D341Med (cell line): ENCODE results near the gene BRD7.

Source experiments
- DNase-seq: peaks from one replicate; pipeline ENCODE4 v3.0.0; 2012; ENCODE audit warnings: low spot score

The BRD7 gene

DNA sequence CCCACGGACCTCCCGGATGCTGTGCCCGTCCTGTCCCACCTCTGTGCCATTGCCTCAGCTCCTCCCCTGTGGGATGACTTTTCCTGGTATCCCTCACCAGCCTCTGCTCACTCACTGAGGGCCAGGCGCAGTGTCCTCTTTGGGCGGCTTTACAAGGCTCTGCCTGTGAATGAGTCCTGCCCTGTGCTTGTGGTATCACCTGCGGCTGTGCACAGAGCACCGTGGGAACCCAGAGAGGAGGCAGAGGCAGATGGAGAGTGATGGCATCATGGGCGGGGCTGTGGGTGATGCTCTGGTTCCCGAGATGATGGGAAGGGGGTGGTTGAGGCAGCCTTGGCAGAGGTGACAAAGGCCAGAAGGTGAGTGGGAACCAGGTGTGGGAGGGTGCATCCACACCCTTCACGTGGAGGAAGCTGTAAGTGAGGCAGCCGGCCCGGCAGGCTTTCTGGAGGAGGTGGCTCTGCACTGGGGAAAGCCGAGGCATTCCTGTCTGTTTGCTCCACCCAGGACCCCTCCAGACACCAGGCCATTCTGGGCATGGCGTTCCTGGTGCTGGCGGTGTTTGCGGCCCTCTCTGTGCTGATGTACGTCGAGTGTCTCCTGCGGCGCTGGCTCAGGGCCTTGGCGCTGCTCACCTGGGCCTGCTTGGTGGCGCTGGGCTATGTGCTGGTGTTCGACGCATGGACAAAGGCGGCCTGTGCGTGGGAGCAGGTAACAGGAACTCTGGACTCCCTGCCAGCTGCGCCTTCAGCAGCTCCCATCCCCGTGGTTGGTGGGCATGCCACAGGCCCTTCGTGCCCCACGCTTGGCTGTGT is 78.6 kb downstream of the BRD7 start:
- DNase-seq, result no peak

DNA sequence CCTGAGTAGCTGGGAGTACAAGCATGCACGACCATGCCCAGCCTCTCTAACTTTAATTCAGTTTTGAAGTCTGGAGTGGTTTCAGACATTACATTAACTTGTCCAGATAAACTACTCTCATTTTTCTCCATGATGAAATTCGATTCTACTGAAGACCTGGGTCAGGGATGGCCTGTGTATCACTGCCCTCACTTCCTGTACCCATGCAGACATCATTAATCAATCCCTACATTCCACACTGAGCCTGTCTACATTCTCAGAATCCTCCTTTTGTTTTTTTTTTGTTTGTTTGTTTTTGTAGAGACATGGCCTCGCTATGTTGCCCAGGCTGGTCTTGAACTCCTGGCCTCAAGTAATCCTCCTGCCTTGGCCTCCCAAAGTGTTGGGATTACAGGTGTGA is 79.9 kb downstream of the BRD7 start:
- no peak for DNase-seq

DNA sequence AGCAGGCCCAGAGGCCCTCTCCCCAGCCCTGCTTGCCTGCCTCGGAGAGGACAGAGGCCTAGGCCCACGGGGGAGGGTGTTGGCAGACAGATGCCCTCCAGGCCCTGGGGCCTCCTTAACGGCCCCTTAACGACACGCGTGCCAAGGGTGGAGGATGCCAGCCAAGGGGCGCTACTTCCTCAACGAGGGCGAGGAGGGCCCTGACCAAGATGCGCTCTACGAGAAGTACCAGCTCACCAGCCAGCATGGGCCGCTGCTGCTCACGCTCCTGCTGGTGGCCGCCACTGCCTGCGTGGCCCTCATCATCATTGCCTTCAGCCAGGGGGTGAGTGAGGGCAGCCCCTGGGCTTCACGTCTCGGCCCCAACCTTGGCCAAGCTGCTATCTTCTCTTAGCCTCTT is 80.8 kb downstream of the BRD7 start:
- DNase-seq, result no peak

DNA sequence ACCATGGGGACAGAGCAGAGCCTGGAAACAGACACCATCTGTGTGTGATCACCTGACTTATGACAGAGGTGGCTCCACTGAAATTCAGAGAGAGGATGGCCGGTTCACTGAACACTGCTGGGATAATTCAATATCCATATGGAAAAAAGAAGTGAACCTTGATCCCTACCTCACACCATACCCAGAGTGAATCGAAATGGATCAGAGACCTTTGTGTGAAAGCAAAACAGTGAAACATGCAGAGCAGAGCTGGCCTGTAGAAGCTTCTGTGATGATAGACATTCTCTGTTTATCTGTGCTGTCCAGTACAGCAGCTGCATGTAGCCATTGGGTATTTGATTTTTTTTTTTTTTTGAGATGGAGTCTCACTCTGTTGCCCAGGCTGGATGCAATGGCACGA is 82.1 kb downstream of the BRD7 start:
- DNase-seq, result no peak

DNA sequence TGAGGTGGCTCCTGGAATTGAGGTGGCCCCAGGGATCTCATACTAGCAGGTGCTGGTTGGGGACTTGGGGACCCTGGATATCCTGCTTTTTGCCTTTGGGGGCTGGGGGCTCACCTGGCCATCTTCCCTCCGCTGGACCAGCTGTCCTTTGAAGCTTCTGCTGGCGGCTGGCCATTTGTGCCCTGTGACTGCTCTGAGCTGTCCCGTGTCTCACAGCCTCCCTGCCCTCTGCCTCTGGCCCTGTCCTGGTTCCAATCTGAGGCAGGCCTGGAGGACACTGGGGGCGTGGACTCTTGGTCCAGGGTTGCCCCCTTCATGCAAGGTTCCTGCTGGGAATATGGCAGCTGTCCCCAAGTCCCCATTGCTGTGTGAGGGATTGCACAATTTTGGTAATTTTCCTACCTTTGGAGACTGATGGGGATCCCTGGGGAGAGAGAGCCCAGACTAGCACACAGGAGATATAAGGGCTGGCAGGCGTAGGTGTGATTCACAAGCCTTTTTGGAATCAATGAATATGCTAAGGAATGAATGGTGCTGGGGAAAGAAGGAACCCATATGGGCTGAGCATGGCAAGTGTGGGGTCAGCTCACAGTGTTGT is 83.3 kb downstream of the BRD7 start:
- no peak for DNase-seq

DNA sequence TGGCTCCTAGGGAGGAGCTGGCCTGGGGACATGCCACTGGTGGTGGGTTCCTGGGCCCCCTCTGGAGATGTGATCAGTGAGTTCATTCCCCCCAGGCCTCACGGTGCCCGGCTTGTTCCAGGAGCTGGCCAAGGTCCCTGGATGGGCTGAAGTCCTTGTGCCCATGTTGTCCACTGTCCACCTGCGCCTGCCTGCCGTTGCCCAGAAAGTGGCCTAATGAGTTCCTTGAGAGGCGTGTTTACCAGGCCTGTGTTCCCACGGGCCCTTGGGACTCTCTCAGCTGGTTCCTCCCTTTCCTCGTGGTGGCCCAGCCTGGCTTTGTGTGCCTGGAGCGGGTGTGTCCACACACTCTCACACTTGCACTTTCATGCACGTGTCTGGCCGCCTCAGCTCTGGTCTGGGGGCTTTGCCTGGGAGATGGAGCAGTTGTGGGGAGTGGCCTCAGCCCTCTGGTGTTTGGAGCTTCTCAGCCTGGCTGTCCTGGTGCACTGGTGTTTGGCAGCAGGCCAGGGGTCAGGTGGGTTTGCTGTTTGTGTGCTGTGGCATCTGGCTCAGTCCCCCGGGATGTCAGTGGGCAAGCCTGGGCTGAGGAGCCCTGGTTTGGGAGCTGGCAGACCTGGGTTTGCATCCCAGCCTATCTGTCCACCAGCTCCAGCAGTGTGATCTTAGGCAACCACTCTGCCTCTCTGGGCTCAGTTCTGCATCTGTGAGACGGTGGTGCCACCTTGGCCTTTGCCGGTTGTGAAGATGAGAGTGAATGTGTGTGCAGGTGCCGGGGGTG is 84.5 kb downstream of the BRD7 start:
- no peak for DNase-seq

DNA sequence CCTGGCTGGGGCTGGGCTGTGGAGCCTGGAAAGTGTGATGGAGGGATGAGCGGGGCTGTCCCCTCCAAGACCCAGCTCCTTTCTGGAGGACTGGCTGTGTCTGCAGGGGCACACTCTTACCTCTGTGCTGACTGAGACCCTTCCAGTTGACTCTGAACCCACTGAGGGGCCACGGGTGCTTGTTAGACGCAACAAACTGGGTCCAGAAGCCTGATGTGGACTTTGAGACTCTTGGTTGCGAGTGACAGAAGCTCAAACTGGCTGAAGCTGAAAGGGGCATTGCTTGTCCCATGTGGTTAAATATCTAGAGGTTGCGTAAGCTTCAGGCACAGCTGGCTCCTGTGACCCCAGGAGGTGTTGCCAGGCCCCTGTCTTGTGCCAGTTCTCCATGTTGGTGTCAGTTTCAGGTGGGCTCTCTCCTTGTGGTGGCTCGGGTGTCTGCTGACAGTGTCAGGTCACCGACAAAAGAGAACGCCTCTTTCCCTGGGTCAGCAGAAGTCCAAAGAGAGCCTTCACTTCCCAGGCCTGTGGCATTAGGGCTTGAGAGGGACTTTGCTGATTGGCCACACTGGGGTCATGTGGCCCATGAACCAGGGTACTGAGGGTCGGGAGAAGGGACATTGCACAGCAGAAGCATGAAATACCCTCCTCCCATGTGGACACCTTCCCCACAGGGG is 85.7 kb downstream of the BRD7 start:
- DNase-seq, result no peak

DNA sequence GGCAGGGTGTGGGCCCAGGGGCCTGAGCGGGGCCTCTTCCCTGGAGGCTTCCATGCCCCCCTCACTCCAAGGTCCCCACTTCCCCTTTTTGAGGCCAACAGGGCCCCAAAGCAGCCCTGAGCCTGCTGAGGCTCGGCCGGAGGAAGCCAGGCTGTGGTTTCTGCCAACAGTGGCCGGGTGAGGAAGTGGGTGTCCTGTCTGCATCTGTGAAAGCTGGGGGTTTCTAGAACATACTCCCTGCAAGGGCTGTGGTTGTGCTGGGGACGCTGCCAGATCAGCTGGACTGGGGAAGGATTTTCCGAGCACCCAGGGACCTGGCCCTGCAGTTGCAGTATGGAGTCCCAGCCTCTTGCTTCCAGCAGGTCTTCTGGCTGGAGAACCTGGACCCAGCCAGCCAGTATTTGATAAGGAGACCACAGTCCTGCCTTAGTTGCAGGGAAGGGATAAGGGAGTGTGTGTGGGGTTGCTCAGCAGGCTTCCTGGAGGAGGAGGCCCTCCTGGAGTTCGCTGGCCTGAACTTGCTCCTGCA is 86.7 kb downstream of the BRD7 start:
- no peak for DNase-seq

DNA sequence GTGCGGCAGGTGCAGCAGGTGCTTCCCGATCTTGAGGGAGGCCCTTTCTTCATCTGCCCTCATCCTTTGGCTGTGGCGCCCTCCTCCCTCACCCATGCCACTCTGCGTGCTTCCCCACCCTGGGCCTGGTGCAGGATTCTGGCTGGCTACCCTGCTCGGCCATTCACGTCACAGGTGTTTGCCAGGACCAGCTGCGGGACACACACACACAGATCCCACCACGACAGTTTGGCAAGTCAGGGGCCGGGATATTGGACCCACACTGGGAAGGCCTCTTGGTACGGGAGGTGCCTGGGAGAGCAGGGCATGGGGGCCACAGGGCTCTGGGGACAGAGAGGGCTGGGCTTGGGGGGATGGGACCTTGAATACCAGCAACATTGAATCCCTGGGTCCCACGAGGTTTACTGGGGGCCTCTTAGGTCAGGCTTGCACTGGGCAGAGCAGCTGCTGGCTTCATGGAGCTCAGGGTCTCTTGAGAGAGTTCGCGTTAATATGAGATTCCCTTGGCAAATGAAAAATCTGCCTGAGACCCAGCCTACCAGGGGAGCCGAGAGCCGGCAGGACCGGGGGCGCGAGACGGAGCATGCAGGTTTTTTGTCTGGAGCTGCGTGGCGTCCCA is 87.3 kb downstream of the BRD7 start:
- DNase-seq, result no peak

DNA sequence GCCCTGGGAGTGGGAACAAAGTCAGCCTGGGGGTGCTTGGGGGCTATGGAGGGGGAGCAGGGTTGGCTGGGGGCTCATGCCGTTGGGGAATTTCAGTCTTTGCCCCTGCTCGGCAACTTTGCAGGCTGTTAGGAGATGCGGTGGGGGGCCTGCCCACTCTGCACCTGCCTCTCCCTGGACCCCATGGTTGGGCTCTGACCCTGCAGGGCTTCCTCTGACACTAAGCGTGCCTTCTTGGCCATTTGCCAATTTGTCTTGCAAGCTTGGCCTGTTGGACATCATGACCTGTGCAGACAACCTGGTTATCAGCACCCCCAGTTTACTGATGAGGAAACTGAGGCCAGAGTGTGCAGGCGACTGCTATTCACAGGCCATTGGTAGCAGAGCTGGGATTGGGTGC is 87.9 kb downstream of the BRD7 start:
- DNase-seq, result no peak

DNA sequence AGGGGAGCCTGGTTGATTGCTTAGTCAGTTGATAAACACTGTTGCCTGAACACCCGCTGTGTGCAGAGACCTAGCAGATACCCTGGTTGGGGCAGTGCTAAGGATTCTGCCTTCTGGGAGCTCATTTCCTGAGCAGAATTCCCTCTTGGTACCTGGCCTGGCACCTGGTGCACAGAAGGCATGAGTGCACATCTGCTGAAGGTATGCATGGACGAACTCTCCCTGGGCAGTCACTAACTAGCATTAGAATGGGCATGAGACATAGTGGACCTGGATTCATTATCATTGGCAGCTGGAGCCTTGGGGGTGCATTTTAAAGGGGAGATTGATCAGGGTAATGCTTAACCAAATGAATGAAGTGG is 89.3 kb downstream of the BRD7 start:
- no peak for DNase-seq

DNA sequence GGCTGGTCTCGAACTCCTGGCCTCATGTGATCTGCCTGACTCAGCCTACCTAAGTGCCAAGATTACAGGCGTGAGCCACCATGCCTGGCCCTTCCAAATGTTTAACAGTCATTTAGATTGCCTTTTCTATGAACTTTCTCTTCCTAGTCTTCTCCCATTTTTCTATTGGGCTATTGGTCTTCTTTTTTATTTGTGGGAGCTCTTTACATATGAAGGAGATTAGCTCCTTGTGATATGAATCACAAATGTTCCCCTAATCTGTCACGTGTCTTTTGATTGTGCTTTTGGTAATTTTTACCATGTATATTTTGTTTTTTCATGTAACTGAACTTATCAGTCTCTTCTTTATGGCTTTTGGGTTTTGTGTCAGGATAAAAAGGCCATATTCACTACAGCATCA is 90.5 kb downstream of the BRD7 start:
- DNase-seq, result no peak

DNA sequence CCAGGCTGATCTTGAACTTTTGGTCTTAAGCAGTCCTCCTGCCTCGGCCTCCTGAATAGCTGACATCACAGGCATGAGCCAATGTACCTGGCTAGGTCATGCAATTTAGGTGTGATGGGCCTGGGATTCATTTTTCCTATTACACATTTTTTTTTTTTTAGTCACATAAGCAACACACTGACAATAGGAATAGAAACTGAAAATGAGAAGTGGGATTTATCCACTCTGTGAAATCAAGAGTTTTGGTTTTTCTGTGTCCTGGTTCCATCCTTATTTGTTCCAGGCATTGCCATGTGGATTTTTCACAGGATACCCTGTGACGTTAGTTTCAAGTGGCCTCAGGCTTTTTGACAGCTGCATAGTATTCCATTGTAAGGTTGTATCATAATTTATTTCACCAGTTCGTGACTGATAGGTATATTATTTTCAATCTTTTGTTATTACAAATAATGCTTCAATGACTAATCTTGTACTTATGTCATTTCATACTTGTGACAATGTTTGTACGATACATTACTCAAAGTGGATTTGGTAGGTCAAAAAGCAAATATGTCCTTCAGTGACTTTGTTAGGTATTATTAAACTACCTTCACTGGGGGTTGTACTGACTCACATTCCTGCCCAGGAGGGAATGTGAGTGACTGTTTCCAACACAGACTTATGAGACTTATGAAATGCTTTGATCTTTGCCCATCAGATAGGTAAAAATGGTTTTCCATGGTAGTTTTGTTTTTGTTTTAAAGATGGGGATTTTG is 91.8 kb downstream of the BRD7 start:
- DNase-seq, result no peak

DNA sequence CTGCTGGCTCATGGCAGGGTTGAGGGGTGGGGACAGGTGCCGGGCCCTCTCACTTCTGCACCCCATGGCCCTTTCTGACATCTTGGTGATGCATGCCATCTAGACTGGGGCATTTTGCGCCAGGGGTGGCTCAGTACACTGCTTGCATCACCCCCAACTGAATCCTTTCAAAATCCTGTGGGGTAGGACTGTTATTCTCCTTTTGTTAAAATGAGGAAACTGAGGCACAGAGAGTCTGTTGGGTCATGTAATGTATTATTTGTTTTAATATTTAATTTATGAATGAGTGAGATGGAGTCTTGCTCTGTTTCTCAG is 92.5 kb downstream of the BRD7 start:
- DNase-seq, result no peak

DNA sequence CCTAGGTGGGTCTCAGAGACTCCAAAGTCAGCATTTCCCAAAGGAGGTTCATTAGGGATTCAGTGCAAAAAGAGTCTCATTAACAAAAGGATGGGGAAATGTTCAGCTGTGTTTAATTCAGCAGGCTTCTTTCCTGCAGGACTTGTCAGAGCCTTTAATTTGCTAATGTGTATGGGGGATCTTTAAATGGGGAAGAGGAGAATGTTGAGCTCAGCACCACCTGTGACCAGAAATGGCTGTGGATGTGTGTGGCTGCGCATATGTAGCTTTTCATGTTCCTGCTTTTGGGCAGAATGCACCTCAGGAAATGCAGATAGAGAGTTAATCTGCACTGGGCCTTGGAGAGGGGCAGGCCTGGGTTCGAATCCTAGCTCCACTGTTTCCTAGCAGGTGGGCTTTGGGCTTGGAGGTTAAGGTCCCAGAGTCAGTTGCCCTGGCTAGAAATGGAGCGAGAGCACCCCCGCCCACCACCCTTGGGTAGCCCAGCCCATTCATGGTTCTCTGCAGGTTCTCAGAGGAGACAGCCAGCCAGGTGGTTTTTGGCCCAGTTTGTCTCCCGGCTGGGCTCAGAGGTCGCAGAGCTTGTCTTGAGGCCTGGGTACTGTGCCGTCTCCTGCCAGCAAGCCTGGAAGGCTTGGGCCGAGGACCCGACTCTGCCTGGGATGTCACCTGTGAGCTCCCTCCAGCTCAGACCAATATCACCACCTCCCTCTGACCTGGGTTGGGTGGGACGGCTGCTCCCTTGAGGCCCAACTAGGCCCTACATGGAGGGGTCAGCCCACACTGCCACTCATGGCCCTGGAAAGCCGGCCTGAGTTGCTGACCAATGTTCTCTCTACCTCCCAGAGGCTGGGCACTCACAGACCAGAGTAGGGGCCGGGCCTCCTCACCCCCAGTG is 93.1 kb downstream of the BRD7 start:
- DNase-seq, result no peak

DNA sequence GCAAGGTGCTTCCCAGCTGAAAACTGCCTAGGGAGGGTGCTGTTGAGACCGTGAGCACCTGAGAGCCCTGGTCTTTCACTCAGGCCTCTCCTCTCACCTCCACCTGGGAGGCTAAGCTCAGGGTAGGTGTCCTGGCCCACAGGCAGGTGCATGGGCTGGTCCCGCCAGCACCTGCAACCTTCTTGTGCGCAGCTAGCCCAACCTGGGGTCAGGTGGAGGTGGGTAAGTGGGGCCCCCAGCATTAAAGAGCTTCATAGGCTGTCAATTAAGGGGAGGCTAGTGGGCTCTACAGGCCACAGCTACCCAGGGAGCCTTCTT is 93.7 kb downstream of the BRD7 start:
- no peak for DNase-seq

DNA sequence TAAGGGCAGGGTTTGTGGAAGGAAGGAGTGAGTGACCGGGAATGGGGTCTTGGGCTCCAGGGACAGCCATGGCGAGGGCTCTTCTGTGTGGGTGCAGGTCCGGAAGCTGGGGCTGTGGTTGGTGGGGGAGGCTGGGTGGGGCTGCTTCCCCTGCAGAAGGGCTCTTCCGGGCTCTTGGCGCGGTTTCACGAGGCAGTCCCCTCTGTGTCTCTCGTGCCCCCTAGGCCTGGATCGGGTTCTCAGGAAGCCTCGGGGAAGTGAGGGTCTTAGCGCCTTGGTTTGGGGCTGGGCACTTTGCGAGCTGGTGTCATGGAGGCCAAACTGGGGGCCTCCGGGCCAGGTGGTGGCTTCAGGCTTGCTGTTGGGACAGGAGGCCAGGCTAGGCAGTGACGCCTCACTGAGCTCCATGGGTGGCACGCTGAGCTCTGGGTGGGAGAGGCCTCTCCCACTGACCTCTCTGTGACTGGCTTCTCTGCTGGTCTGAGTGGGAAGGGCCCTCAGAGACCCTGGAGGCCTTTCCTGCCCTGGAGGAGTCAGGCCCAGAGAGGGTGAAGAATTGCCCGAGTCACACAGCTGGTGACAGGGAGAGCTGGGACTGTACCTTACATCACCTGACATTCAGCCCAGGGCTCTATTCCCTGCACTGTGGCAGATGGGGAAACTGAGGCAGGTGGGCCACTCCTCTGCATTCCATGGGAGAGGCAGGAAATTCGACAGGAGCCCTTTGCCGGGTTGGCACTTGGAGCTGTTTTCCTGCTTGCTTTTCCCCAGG is 94.3 kb downstream of the BRD7 start:
- no peak for DNase-seq

DNA sequence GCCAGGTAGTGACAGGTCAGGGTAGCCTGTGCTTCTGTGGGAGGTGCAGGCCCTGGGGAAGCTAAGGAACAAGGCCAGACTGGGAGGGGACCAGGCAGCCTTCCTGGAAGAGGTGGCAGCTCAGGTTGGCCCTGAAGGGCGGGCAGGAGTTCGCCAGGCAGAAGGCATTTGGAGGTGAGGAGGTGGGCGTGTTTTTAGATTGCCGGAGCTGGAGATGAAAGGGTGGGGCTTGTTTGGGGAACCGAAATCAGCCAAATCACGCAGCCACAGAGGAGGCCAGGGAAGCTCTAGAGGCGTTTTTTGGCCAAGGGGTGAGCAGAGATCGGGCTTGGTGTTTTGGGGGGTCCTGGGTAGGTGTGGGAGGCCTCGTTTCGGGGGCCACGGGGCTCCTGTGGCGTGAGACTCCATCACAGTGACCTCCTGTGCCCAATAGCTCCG is 94.9 kb downstream of the BRD7 start:
- DNase-seq, result no peak

DNA sequence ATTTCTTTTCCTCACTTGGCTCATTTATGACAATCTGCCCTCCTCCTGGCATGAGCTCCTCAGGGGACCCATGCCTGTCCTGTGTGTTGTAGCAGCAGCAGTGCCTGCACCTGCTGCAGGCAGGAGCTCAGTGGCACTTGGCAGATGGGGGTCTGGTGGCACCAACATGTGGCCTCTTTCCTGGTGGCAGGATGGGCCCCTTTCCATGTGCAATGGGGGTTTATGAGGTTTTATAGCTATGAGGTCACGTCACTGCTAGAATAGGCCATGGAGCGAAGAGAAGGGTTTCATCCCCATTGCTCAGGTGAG is 95.5 kb downstream of the BRD7 start:
- no peak for DNase-seq
